HepG2 (cell line): Measurements from ENCODE around the gene RMDN2.

Experiments
- ELF4 ChIP-seq: sonication (generic); formaldehyde crosslinking; IDR thresholded peaks from 2 replicates; pipeline ENCODE4 v1.5.0; 2020; ENCODE audit warnings: missing genetic modification reagents, mild to moderate bottlenecking, moderate library complexity, borderline replicate concordance
- POLR2AphosphoS5 ChIP-seq: IDR thresholded peaks from 2 replicates; pipeline ENCODE4 v1.6.1; 2012; ENCODE audit warnings: low read depth, low read length
- SRSF4 ChIP-seq: fragments of 200-400 bp; formaldehyde crosslinking; IDR thresholded peaks from one replicate; pipeline ENCODE4 v1.6.1; 2018; ENCODE audit warnings: mild to moderate bottlenecking, low read depth, low read length, moderate library complexity; ENCODE audit not compliant: poor library complexity, severe bottlenecking
- ZNF256 ChIP-seq: sonication (generic); formaldehyde crosslinking; conservative IDR thresholded peaks from 2 replicates; pipeline ENCODE4 v1.4.0; 2020; ENCODE audit warnings: missing genetic modification reagents
- TF ChIP-seq, protein P1 (sequence below): sonication (generic); formaldehyde crosslinking; IDR thresholded peaks from 2 replicates; pipeline ENCODE4 v1.5.0; 2020; ENCODE audit warnings: mild to moderate bottlenecking, missing genetic modification reagents, moderate library complexity
- TF ChIP-seq, protein P2 (sequence below): sonication (generic); formaldehyde crosslinking; IDR thresholded peaks from 2 replicates; pipeline ENCODE4 v1.4.0; 2020; ENCODE audit warnings: missing genetic modification reagents

DNA sequence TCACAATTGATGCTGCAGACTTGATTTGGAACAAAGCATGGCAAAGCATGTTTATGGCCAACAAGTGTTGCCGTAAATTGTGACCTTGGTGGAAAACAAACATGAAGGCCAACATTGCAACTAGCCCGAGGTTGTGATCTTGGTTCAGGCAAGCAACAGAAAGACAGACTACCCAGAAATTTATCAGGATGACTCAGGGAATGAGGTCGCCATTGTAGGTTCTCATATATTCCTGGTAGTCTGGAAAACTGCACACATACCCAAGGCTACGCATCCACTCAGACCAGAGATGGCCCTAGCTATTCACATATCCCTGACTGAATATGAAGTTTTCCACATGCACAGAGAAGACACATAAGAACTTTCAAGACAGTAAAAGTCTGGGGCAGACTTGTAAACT lies 120.7 kb downstream of the RMDN2 start:
- TF ChIP-seq SRSF4 = no peak
- no peak for TF ChIP-seq POLR2AphosphoS5
- no peak for TF ChIP-seq ELF4 (CRISPR knock-in tag)
- TF ChIP-seq, protein P1, sequence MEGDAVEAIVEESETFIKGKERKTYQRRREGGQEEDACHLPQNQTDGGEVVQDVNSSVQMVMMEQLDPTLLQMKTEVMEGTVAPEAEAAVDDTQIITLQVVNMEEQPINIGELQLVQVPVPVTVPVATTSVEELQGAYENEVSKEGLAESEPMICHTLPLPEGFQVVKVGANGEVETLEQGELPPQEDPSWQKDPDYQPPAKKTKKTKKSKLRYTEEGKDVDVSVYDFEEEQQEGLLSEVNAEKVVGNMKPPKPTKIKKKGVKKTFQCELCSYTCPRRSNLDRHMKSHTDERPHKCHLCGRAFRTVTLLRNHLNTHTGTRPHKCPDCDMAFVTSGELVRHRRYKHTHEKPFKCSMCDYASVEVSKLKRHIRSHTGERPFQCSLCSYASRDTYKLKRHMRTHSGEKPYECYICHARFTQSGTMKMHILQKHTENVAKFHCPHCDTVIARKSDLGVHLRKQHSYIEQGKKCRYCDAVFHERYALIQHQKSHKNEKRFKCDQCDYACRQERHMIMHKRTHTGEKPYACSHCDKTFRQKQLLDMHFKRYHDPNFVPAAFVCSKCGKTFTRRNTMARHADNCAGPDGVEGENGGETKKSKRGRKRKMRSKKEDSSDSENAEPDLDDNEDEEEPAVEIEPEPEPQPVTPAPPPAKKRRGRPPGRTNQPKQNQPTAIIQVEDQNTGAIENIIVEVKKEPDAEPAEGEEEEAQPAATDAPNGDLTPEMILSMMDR (CRISPR knock-in tag) = no peak
- no peak for TF ChIP-seq ZNF256
- TF ChIP-seq, protein P2, sequence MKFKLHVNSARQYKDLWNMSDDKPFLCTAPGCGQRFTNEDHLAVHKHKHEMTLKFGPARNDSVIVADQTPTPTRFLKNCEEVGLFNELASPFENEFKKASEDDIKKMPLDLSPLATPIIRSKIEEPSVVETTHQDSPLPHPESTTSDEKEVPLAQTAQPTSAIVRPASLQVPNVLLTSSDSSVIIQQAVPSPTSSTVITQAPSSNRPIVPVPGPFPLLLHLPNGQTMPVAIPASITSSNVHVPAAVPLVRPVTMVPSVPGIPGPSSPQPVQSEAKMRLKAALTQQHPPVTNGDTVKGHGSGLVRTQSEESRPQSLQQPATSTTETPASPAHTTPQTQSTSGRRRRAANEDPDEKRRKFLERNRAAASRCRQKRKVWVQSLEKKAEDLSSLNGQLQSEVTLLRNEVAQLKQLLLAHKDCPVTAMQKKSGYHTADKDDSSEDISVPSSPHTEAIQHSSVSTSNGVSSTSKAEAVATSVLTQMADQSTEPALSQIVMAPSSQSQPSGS (CRISPR knock-in tag) = no peak
